ENCODE measurements around the gene FBXO39.
"Not testable (repeated sequence)": the region's sequence is repeated elsewhere in the genome, so short reads cannot be mapped to it uniquely, and the experiment has no call there.

The FBXO39 gene

DNA sequence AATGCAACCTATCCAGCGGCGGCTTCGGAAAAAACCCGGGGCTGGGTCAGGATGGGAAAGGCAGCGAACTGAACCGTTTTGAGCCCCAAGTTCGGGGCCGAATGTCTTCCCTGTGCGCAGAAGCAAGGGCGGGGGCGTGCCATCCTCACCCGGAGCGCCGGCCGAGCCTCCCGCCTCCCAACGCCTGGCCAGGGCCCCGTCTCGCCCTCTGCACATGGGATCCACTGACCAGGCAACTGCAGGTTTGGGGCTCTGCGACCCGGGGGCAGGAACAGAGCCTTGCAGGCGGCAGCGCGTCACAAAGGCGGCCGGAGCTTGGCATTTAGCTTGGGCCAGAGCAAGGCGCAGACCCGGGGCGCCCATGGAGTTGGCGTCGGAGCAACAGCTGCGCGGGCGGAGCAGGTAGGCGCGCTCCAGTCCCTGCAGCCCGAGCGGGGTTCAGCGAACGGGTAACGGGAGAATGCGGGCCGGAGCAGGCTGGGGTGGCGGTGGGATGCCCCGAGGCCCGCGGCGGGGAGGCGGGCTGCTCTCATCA lies at the start of gene FBXO39:
Gene FBXO39 (plus strand): TSS at position 345 of the 535 bp plus-strand sequence. CDS start 3,654 bp downstream, outside the sequence.
- no peak for DNase-seq (ENCODE audit: low read depth, low spot score)

DNA sequence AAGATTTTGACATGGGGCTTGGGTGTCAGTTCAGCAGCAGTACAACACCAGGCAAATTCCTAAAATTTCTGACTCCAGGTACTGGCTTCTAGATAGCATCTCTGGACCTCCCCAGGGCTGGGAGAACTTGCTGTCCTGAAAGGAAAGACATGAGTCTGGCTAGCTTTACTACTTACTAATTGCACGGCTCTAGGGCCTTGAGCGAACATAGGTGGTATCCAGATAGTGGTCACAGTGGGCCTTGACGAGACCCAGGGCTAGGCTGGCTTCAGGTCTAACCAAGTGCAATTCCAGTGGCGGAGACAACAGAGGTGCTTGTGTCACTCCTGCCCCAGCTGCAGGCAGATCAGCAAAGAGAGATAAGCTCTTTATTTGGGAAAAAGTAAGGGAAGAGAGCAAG lies 46.5 kb upstream of the FBXO39 start:
- DNase-seq (ENCODE audit: low read depth, low spot score): no peak

DNA sequence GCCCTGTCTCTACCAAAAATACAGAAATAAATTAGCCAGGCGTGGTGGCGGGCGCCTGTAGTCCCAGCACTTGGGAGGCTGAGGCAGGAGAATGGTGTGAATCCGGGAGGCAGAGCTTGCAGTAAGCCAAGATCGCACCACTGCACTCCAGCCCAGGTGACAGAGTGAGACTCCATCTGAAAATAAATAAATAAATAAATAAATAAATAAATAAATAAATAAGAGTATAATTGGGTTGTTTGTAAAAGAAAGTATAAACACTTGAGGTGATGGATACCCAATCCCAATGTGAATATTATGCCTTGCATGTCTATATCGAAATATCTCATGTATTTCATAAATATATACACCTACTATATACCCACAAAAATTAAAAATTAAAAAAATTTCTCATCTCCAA lies 29.4 kb upstream of the FBXO39 start:
- DNase-seq (ENCODE audit: low read depth, low spot score): not testable (repeated sequence)

DNA sequence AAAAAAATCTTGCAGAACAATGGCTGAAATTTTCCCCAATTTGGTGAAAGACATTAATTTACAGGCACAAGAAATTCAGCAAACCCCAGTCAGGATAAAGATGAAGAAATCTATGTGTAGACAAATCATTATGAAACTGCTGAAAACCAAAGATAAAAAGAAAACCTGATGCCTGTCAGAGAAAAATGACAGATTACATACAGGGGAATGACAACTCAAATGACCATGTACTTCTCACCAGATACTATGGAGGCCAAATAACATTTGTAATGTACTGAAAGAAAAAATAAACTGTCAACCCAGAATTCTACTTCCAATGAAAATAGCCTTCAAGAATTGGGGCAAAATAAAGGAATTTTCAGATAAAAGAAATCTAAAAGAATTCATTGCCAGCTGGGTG lies 27.4 kb upstream of the FBXO39 start:
- DNase-seq (ENCODE audit: low read depth, low spot score): no peak

DNA sequence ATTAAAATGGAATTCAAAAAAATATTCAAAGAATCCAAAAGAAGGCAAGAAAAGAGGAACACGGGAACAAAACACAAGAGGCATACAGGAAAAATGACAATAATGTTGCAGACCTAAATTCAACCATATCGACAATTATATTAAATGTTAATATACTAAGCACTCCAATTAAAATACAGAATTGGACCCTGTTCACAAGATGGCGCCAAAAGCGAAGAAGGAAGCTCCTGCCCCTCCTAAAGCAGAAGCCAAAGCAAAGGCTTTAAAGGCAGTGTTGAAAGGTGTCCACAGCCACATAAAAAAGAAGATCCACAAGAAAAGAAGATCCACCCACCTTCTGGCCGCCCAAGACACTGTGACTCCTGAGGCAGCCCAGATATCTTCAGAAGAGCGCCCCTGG lies 26.5 kb upstream of the FBXO39 start:
- no peak for DNase-seq (ENCODE audit: low read depth, low spot score)

DNA sequence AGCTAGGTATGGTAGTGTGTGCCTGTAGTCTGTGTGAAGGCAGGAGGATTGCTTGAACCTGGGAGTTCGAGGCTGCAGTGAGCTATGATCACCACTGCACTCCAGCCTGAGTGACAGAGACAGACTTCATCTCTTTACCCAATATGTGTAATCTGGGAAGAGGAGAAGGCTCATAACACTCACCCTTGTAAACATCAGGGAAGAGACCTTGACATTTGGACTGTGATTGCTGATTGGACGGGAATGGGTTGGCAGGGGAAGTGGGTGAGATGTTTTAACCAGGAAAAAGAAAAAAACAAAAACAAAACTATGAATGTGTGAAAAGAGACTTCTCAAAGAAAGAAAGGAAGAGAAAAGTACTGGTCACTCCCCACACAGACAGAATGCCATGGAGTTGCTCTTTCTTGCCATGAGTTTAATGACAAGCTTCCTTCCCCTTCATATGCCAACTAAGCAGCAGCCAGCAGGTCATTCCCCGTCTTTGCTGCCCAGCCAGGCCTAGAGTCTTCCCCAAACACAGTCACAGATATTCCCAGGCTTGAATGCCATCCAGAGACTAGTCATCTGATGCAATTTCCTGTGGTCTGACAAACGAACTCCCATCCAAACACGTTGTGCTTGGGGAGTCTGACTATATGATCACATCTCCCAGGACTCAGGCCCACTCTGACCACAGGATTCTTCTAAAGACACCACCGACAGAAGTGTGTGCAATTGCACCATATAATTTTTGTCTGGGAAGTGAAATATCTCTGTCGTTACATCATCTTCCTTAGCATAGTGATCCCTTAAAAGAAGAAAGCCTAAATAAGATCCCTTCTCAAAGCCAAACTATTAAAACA lies 23.7 kb upstream of the FBXO39 start:
- DNase-seq (ENCODE audit: low read depth, low spot score): no peak

DNA sequence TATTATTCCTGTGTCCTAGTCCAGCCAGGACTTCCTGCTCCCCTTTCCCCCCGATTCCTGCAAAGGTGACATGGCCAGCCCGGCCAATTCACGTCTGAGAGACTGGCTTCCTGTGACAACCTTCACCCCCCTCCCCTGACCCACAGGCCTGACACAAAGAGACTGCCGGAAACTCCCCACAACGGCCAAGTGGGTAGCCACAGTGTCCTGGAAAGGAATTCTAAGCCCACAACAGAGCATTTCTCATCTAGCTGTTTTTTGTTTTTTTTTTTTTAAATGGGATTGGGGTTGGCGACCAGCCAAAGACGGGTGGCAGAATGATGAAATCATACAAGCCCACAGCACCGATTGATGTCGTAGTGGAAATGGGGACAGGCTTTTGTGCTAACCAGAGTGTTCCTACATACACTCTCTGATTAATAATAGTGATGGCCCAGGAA lies 23.0 kb upstream of the FBXO39 start:
- DNase-seq (ENCODE audit: low read depth, low spot score): no peak

DNA sequence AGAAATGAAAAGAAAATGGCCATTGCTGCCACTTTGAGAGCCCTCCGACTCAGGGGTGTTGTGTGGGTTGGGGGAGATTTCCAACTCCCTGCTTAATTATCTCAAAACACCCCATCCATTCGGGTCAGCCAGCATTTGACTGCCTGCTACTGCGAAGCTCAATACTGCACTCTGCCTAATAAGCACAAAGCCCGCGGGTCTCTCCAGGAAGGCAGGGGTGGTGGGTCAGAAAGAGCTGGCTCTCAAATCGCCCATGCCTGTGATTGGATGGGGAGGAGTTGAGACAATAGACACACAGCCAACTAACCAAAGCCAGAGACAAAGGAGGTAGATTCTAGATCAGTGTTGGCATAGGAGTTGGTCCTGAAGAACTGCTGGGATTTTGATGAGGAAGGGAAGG lies 22.5 kb upstream of the FBXO39 start:
- no peak for DNase-seq (ENCODE audit: low read depth, low spot score)

DNA sequence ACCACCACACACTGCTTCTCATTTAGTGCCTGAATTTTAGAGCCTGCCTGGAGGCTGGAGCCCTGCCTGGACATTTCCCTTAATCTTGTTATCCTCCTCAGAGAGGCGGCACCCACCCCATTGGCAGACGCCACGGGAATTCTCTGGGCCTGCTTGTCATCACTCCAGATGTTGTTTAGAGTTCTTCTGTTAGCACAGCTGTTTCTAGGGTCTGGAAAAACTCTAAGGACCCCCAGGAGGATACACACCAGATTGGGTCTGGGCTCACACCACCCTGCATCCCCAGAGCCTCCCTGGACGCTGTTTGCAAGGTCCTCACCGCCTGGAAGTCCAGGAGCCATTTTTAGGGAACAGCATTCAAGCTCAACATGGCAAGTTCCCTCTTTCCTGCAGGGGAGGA lies 20.7 kb upstream of the FBXO39 start:
- DNase-seq (ENCODE audit: low read depth, low spot score): no peak

DNA sequence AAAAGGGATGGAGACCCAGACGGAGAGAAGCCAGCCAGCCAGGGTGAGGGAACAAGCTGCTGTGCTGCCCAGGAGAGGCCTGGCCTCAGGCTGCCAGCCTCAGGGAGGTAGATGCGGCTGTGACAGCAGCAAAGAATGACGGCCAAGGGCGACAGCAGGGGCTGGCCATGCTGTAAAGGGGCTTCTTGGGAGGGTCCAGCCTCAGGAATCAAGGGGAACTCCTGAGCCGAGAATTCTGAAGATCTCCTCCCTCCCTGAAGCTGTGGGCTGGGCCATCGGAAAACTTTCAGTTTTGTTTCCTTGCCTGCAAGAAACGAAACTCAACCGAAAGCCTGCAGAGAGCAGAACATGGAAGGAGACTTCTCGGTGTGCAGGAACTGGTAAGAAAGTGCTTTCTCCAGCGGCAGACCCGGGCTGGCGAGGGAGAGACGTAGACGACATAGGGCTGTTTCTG lies 20.3 kb upstream of the FBXO39 start, which contains the start of gene XAF1:
Gene XAF1 (plus strand): TSS at position 316 of the 454 bp plus-strand sequence. CDS start 33 bp downstream, at position 349.
- DNase-seq (ENCODE audit: low read depth, low spot score): no peak

DNA sequence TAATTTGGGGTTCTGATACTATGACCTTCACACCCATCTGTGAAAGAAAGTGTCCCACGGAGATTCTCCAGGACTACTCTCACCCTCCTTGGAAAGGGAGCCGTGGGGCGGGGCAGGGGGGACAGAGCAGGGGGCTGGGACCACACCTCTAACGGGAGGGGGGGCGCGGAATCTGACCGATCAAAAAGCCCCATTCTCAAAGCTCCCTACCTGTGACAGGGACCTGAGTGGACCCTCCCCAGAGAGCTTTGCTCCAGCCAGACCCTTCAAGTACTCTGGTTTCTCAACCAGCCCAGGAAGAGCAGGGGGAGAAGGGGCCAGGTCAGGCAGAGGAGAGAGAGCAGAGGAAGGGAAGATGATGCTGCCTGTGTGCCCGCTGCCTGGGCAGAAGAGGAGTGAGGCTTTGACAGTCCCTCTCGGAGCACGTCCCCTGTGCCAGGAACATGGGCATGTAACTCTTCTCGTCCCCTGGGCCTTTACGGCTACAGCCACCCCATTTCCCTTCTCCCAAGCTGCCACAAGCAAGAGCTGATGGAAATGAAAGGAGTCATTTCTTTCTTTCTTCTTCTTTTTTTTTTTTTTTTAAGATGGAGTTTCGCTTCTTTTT lies 19.5 kb upstream of the FBXO39 start:
- DNase-seq (ENCODE audit: low read depth, low spot score): no peak

DNA sequence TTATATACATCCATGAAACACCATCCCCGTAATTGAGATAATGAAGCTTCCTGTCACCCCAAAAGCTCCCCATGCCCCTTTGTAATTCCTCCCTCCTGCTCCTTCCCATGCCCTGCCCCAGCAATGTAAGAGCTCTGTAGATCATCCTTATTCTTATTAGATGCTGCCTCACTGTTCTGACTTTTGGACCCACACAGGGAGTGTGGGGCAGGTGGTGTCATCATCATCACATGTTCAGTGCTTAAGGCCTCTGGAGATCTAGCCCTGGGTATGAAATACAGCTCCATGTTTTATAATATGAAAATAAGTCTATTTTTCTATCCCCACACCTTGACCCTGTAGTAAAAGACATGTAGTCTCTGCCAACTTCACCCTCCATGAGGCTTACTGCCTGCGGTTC lies 18.3 kb upstream of the FBXO39 start:
- no peak for DNase-seq (ENCODE audit: low read depth, low spot score)

DNA sequence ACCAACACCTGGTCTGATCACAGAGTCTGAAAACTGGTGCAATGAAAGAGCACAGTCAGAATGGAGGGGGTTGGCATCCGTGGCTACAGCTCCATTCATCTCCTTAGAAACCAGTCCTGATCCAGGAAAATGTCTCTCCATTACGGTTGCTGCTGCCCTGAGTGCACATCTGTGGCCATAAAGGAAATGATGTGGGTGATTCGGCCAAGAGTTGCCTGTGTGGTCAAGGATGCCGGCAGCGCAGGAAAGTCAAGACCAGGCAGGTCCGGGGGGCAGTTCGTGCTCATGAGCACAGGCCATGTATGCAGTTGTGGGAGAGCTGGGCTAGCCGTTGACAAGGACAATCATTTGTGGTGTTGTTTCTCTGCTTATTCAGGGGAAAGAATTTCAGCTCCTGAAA lies 14.2 kb upstream of the FBXO39 start:
- no peak for DNase-seq (ENCODE audit: low read depth, low spot score)

DNA sequence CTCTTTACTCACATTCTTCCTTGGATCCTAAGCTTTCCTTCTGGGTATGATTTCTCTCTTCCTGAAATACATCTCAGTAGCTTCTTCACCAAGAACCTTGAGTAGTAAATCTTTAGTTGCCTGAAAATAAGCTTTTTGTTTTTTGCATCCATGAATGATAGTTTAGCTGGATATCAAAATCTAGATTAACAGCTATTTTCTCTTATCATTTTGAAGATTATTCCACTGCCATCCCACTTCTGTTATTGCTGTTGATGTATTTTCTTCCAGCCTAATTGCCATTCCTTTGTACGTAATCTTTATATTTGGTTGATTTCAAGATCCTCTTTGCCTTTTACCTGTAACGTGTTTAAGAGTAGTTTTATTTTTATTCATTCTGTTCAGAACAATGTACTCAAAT lies 7.6 kb upstream of the FBXO39 start:
- DNase-seq (ENCODE audit: low read depth, low spot score): no peak

DNA sequence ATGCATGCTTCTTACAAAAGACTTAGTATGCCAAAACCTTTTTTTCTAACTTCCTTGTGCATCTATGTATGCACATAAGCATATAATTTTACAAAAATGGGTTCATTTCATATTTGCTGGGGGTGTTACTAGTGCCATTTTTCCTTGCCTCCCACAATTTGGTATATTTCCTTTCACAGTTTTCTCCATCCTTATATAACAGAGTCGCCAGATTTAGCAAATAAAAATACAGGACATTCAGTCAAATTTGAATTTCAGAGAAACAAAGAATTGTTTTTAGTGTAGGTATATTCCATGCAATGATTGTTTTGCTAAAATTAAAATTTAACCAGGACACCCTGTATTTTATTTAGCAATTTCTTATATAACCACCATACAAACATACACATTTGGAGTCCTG lies 4.0 kb upstream of the FBXO39 start:
- DNase-seq (ENCODE audit: low read depth, low spot score): no peak

DNA sequence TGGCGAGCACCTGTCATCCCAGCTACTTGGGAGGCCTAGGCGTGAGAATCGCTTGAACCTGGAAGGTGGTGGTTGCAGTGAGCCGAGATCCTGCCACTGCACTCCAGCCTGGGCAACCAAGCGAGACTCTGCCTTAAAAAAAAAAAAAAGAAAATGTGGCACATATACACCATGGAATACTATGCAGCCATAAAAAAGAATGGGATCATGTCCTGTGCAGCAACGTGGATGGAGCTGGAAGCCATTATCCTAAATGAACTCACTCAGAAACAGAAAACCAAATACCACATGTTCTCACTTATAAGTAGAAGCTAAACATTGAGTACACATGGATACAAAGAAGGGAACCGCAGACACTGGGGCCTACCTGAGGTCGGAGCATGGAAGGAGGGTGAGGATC lies 1.1 kb upstream of the FBXO39 start:
- not testable (repeated sequence) for DNase-seq (ENCODE audit: low read depth, low spot score)

DNA sequence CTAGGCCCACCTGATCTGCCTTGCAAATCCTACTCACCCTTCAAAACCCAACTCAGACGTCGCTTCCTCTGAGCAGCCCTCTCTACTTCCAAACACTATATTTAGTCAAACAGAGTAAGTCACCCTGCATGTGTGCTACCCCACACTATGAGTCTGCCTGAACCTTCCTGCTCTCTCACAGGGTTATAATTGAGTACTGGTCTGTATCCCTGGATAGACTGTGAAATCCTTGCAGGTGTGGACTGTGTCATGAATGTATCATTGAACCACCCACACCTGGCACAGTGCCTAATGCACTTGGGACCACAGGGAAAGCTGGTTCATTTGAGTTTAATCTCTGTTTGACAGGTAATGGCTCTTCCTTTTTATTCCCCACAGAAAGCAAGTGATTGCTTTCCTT lies 3.4 kb downstream of the FBXO39 start:
- DNase-seq (ENCODE audit: low read depth, low spot score): no peak

DNA sequence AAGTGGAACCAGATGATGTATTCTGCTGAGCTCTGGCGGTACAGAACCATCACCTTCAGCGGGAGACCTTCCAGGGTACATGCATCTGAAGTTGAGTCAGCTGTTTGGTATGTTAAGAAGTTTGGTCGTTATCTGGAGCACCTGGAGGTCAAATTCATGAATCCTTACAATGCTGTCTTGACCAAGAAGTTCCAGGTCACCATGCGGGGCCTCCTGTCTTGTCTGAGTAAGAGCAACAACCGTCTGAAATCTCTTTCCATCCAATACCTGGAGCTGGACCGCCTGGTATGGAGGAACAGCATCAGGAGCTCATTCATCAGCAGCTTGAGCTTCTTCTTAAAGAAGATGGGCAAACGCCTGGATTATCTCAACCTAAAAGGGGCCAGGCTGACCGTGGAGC lies 4.0 kb downstream of the FBXO39 start:
- no peak for DNase-seq (ENCODE audit: low read depth, low spot score)

DNA sequence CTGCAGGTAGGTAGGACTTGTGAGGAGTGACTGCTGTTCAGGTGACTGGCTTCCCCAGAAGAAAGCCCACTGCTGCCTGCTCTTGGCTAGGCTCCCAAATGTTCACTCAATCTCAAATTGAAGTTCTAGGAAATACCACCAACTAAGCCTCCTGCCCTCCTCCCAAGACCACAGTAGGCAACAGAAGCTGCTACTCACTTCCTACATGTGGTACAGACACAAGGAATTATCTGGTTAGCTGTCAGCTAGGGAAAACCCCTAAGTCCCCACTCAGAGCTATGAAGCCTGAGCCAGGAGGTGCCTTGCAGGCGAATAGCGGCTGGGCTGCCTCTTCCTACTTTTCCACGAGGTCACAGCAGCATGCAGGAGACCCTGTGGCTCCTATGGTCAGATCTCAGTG lies 4.9 kb downstream of the FBXO39 start:
- DNase-seq (ENCODE audit: low read depth, low spot score): no peak

DNA sequence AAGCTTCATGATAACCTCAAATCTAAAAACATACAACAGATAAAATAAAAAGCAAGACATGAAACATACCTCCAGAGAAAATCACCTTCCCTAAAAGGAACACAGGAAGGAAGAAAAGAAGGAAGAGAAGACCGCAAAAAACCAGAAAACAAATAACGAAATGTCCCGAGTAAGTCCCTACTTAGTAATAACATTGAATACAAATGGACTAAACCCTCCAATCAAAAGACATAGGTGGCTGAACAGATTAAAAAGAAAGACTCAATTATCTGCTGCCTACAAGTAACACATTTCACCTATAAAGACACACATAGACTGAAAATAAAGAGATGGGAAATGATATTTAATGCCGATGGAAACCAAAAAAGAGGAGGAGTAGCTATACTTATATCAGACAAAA lies 6.2 kb downstream of the FBXO39 start:
- no peak for DNase-seq (ENCODE audit: low read depth, low spot score)

DNA sequence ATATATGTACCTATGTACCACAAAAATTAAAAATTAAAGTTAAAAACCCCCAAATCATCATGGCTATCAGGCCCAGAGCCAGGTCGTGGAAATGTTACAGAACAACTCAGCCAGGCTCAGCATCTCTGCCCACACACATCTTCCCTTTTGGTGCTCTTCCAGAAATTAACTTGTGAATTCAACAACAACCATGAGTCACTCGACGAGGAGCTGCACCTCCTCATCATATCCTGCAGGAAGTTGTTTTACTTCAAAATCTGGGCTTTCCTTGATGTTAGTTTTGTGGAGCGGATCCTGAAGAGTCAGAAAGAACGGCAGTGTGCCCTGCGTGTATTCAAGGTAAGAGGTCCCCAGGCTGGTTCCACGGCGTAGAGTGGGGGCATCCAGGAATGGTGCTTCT lies 10.6 kb downstream of the FBXO39 start:
- no peak for DNase-seq (ENCODE audit: low read depth, low spot score)

DNA sequence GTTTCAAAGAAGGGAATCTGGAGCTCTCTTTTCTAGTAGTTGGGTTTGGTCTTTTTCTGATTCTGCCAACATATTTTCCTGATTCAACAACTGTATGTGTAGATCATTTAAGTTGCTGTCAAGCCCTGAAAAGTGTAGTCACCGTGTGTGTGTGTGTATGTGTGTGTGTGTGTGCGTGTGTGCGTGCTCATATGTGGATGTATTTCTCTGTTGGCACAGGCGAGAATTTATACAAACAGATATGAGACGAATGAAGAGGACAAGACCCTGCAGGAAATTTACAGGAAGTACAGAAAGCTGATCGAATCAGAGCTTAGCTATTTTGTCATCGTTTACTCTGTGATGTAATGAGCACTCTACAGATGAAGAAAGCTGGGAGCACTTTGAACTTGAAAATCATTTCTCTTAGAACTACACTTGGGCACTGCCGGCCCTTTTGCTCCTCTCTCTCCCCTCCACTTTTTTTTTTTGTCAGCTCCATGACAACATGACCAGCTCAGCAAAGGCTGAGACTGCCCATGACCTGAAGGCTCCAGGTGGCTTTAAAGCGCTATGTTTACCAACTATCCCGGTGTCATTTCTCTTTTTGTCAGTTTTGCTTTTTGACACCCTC lies 11.2 kb downstream of the FBXO39 start:
- no peak for DNase-seq (ENCODE audit: low read depth, low spot score)

All from iPS DF 19.7 (cell line).